SU-DHL-6 (cell line): Measurements from ENCODE around the gene VIM.
"Not testable (repeated sequence)": the region's sequence is repeated elsewhere in the genome, so short reads cannot be mapped to it uniquely, and the experiment has no call there.

Experiments used
- H2AFZ ChIP-seq: fragments of 200-600 bp; sonication (generic); 2 replicates; pipeline ENCODE4 v1.6.1; 2014; ENCODE audit warnings: low read depth, mild to moderate bottlenecking, moderate library complexity, mixed read lengths, antibody characterized with exemption, low read length; ENCODE audit not compliant: severe bottlenecking
- H3F3A ChIP-seq: fragments of 200-600 bp; shearing (Covaris generic); 2 replicates; pipeline ENCODE4 v1.6.0; 2016; ENCODE audit warnings: antibody characterized with exemption, mild to moderate bottlenecking; ENCODE audit not compliant: insufficient read depth
- H3K27ac ChIP-seq: fragments of 200-600 bp; sonication (generic); 2 replicates; pipeline ENCODE4 v1.5.1; 2016; ENCODE audit warnings: low read depth, mild to moderate bottlenecking, low read length, moderate library complexity, mixed read lengths
- H3K27me3 ChIP-seq: fragments of 200-600 bp; sonication (generic), shearing (Covaris generic); 2 replicates; pipeline ENCODE4 v1.6.0; 2014; ENCODE audit warnings: mild to moderate bottlenecking, low read length
- H3K36me3 ChIP-seq: fragments of 200-600 bp; sonication (generic); 2 replicates; pipeline ENCODE4 v1.6.1; 2014; ENCODE audit warnings: mild to moderate bottlenecking, low read length, mixed read lengths
- H3K4me2 ChIP-seq: fragments of 300-600, 200-600 bp; shearing (Covaris generic), sonication (generic); 2 replicates; pipeline ENCODE4 v1.6.0; 2014; ENCODE audit warnings: low read length, low read depth, mild to moderate bottlenecking; ENCODE audit not compliant: poor library complexity, severe bottlenecking
- H3K4me3 ChIP-seq: fragments of 200-600 bp; sonication (generic); 2 replicates; pipeline ENCODE4 v1.5.1; 2014; ENCODE audit warnings: antibody characterized with exemption, low read length, mild to moderate bottlenecking, mixed read lengths; ENCODE audit not compliant: insufficient read depth, poor library complexity, severe bottlenecking
- H3K79me2 ChIP-seq: fragments of 200-600 bp; sonication (generic); 2 replicates; pipeline ENCODE4 v1.6.1; 2014; ENCODE audit warnings: mild to moderate bottlenecking, low read length, moderate library complexity; ENCODE audit not compliant: insufficient read depth
- H3K9ac ChIP-seq: fragments of 200-600 bp; sonication (generic); 2 replicates; pipeline ENCODE4 v1.7.0; 2014; ENCODE audit warnings: mild to moderate bottlenecking, low read length
- H3K9me2 ChIP-seq: fragments of 200-600 bp; sonication (generic); replicated peaks from 2 replicates; pipeline ENCODE4 v1.6.1; 2014; ENCODE audit warnings: low read length; ENCODE audit not compliant: insufficient read depth
- H3K9me3 ChIP-seq: fragments of 200-600 bp; sonication (generic); 2 replicates; pipeline ENCODE4 v1.6.1; 2014; ENCODE audit warnings: low read length, mixed read lengths; ENCODE audit not compliant: insufficient read depth
- H4K20me1 ChIP-seq: fragments of 200-600 bp; sonication (generic); 2 replicates; pipeline ENCODE4 v1.6.1; 2014; ENCODE audit warnings: low read depth, mild to moderate bottlenecking, antibody characterized with exemption, low read length, moderate library complexity, mixed read lengths
- EZH2phosphoT487 ChIP-seq: fragments of 200-600 bp; sonication (generic), shearing (Covaris generic); conservative IDR thresholded peaks from 2 replicates; pipeline ENCODE4 v1.6.1; 2018; ENCODE audit warnings: mild to moderate bottlenecking, antibody characterized with exemption, low read length, moderate library complexity, mixed read lengths
- TF ChIP-seq, protein P1 (sequence below): fragments of 200-600 bp; sonication (generic); IDR thresholded peaks from one replicate; pipeline ENCODE4 v1.5.1; 2017; ENCODE audit warnings: antibody characterized with exemption, mild to moderate bottlenecking, low read length, moderate library complexity; ENCODE audit not compliant: insufficient read depth, poor library complexity, severe bottlenecking

VIM gene

GRCh38 chr10:17250736-17251135 lies 22.7 kb downstream of the VIM start:
- no peaks in the 10 kb centered on the region for H3K79me2 ChIP-seq
- H3K36me3 ChIP-seq: no peaks in the 10 kb centered on the region
- no peaks in the 10 kb centered on the region for H3F3A ChIP-seq
- H4K20me1 ChIP-seq: no peaks in the 10 kb centered on the region
- H3K4me2 ChIP-seq: no peak overlapping the region
- no peak overlapping the region for H3K9ac ChIP-seq
- H3K27me3 ChIP-seq: no peaks in the 10 kb centered on the region
- no peak overlapping the region for H2AFZ ChIP-seq
- H3K9me3 ChIP-seq: no peaks in the 10 kb centered on the region
- no peak overlapping the region for H3K4me3 ChIP-seq
- TF ChIP-seq, protein P1, sequence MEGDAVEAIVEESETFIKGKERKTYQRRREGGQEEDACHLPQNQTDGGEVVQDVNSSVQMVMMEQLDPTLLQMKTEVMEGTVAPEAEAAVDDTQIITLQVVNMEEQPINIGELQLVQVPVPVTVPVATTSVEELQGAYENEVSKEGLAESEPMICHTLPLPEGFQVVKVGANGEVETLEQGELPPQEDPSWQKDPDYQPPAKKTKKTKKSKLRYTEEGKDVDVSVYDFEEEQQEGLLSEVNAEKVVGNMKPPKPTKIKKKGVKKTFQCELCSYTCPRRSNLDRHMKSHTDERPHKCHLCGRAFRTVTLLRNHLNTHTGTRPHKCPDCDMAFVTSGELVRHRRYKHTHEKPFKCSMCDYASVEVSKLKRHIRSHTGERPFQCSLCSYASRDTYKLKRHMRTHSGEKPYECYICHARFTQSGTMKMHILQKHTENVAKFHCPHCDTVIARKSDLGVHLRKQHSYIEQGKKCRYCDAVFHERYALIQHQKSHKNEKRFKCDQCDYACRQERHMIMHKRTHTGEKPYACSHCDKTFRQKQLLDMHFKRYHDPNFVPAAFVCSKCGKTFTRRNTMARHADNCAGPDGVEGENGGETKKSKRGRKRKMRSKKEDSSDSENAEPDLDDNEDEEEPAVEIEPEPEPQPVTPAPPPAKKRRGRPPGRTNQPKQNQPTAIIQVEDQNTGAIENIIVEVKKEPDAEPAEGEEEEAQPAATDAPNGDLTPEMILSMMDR: no peak
- TF ChIP-seq EZH2phosphoT487: no peak
- no peak overlapping the region for H3K27ac ChIP-seq
- H3K9me2 ChIP-seq: no peaks in the 10 kb centered on the region

DNA sequence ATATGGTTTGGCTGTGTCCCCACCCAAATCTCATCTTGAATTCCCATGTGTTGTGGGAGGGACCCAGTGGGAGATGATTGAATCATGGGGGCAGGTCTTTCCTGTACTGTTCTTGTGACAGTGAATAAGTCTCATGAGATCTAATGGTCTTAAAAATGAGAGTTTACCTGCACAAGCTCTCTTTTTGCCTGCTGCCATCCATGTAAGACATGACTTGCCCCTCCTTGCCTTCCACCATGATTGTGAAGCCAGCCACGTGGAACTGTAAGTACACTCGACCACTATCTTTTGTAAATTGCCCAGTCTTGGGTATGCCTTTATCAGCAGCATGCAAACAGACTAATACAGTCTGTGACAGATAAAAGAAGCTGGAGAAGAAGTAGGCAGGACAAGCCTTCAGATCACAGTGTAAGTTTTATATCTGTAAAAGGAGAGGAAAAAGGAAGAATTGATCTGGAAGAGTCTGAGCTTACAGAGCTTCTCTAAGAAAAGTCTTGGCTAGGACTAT lies 26.6 kb downstream of the VIM start:
- H3F3A ChIP-seq, H3K9me3 ChIP-seq, H3K27me3 ChIP-seq, H3K36me3 ChIP-seq, H3K27ac ChIP-seq, H3K9me2 ChIP-seq, H3K9ac ChIP-seq, H2AFZ ChIP-seq, H3K4me2 ChIP-seq, H3K79me2 ChIP-seq, H4K20me1 ChIP-seq, H3K4me3 ChIP-seq: not testable (repeated sequence)

DNA sequence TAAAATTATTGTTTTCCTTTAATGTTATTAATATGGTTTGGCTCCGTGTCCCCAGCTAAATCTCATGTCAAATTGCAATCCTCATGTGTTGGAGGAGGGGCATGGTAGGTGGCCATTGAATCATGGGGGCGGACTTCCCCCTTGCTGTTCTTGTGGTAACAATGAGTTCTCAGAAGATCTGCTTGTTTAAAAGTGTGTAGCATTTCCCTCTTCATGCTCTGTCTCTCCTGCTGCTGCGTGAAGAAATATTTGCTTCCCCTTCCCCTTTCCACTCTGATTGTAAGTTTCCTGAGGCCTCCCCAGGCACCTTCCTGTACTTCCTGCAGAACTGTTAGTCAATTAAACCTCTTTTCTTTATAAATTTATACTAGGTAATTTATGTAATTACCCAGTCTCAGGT lies 27.5 kb downstream of the VIM start:
- Histone ChIP-seq H3K9me3 (no peaks in the 10 kb centered on the region), H2AFZ (no peak overlapping the region), H3K4me3 (no peak overlapping the region), H3K36me3 (no peaks in the 10 kb centered on the region), H4K20me1 (no peaks in the 10 kb centered on the region), H3K4me2 (no peak overlapping the region), H3K27me3 (no peaks in the 10 kb centered on the region), H3K27ac (no peak overlapping the region), H3F3A (no peaks in the 10 kb centered on the region), H3K9ac (no peak overlapping the region), H3K79me2 (no peaks in the 10 kb centered on the region), H3K9me2 (no peaks in the 10 kb centered on the region)
- TF ChIP-seq, protein P1: no peak
- no peak for TF ChIP-seq EZH2phosphoT487

- no peaks in the 10 kb centered on the region for H3K9me2 ChIP-seq
- no peak overlapping the region for H2AFZ ChIP-seq
- H3K9ac ChIP-seq: no peak overlapping the region
- no peaks in the 10 kb centered on the region for H3K36me3 ChIP-seq
- no peak for TF ChIP-seq EZH2phosphoT487
- TF ChIP-seq, protein P1: no peak
- H3F3A ChIP-seq: no peaks in the 10 kb centered on the region
- H3K27me3 ChIP-seq: no peaks in the 10 kb centered on the region
- no peak overlapping the region for H3K4me3 ChIP-seq
- H3K27ac ChIP-seq: no peak overlapping the region
- H3K9me3 ChIP-seq: no peaks in the 10 kb centered on the region
- H3K4me2 ChIP-seq: no peak overlapping the region
- no peaks in the 10 kb centered on the region for H3K79me2 ChIP-seq
- no peaks in the 10 kb centered on the region for H4K20me1 ChIP-seq
These were observed 28.0 kb downstream of the VIM start for GRCh38 chr10:17256051-17256450.
